MM.1S (cell line): ENCODE data around the gene ST6GALNAC6.

Experiments used
- EZH2 ChIP-seq: fragments of 300-600 bp; sonication (generic); optimal IDR thresholded peaks from 2 replicates; pipeline ENCODE3; 2017; ENCODE audit warnings: low read depth, mild to moderate bottlenecking, antibody characterized with exemption, low read length, mixed read lengths
- EZH2phosphoT487 ChIP-seq: fragments of 300-600 bp; sonication (generic); IDR thresholded peaks from 2 replicates; pipeline ENCODE4 v1.6.1; 2018; ENCODE audit warnings: antibody characterized with exemption, low read length
- TF ChIP-seq, protein P1 (sequence below): fragments of 300-600 bp; sonication (generic); IDR thresholded peaks from 2 replicates; pipeline ENCODE4 v1.5.1; 2016; ENCODE audit warnings: antibody characterized with exemption, low read length, mixed read lengths

DNA sequence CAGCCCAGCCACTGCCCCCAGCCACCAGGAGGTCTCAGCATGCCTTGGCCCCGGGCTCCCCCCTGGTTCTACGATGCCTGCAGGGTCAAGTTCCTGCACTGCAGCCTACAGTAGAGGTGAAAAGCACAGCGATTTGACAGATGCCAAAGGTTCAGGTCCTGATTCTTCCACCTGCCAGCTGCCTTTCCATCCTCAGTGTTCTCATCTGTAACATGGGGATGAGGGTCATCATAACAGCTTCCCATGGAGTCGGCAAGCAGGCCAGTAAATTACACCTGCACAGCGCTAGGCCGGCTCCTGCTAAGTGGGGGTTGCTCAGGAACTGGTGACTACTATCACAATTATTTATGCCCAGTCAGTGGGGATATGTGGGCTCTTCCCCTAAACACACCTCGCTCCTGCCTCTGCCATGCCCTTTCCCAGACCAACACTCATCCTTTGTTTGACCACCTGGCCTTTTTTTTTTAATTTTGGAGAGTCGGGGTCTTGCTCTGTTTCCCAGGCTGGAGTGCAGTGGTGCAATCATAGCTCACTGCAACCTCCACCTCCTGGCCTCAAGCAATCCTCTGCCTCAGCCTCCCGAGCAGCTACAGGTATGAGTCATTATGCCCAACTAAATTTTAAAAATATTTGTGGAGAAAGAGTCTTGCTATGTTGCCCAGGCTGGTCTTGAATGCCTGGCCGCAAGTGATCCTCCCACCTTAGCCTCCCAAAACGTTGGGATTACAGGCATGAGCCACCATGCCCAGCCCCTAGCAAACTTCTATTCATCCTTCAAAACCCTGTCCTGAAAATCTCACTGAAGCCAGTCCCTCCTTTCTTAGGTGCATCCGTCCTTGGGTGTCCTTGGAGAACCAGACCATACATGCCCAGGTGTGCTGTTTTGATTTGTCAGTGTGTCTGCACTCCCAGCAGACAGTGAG lies 51.3 kb downstream of the ST6GALNAC6 start:
- TF ChIP-seq, protein P1, sequence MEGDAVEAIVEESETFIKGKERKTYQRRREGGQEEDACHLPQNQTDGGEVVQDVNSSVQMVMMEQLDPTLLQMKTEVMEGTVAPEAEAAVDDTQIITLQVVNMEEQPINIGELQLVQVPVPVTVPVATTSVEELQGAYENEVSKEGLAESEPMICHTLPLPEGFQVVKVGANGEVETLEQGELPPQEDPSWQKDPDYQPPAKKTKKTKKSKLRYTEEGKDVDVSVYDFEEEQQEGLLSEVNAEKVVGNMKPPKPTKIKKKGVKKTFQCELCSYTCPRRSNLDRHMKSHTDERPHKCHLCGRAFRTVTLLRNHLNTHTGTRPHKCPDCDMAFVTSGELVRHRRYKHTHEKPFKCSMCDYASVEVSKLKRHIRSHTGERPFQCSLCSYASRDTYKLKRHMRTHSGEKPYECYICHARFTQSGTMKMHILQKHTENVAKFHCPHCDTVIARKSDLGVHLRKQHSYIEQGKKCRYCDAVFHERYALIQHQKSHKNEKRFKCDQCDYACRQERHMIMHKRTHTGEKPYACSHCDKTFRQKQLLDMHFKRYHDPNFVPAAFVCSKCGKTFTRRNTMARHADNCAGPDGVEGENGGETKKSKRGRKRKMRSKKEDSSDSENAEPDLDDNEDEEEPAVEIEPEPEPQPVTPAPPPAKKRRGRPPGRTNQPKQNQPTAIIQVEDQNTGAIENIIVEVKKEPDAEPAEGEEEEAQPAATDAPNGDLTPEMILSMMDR: no peak
- TF ChIP-seq EZH2: no peak
- no peak for TF ChIP-seq EZH2phosphoT487
